Hair follicular keratinocyte (primary cell): ENCODE measurements around the gene RARS1. TPM values are rescaled to one million over a fixed set of nuclear protein-coding genes. Genes with fewer than 3 reads are reported as not detected.

Source experiments
- total RNA-seq: library from RNA; depleted of rRNA; stranded (reverse); fragments of >200 nt; gene quantifications from 2 replicates; pipeline ENCODE4 v1.2.3, GENCODE V29; 2015

Gene RARS1
- 85.8 and 121 TPM in 2 replicates for total RNA-seq

GRCh38 chr5:168486136-168486879 lies at the start of gene RARS1:
Gene RARS1, plus strand, starts transcription at chr5:168486471. Its CDS starts 28 bp downstream, at chr5:168486499.

GRCh38 chr5:168528521-168529373 lies 42.5 kb downstream of the RARS1 start, which contains the start of gene FBLL1:
Gene FBLL1, plus strand, starts transcription at chr5:168529305. Its CDS starts 200 bp downstream, at chr5:168529505.

Other genes with a start within 250 kb of the RARS1 start
- 18.3 and 21.5 TPM in 2 replicates for gene WWC1, start 194.8 kb upstream of the RARS1 start, total RNA-seq
- gene FBLL1, start 42.8 kb downstream of the RARS1 start, total RNA-seq, result 0.15 and 1.7 TPM in 2 replicates
- gene PANK3, start 92.9 kb downstream of the RARS1 start, total RNA-seq, result 27.3 and 28.5 TPM in 2 replicates